ENCODE measurements around the gene RPL13.

GRCh38 chr16:89602952-89603590, 42.6 kb downstream of the RPL13 start:
- no peak for TF ChIP-seq POLR2A (IDR thresholded peaks at IDR 0.05)
- no peak for TF ChIP-seq POLR2AphosphoS5 (IDR thresholded peaks at IDR 0.05)
- no peak for TF ChIP-seq CTCF (IDR thresholded peaks at IDR 0.05)

Data from sigmoid colon (tissue), 4 donors.